NOMO-1 (cell line): ENCODE measurements around the gene MOGAT3.

Experiments
- DNase-seq, 2 experiments: peaks; one replicate each; lab custom pipeline; 2025; ENCODE audit not compliant: unreplicated experiment in 2 of 2; lab: John Stamatoyannopoulos, UW

The MOGAT3 gene

DNA sequence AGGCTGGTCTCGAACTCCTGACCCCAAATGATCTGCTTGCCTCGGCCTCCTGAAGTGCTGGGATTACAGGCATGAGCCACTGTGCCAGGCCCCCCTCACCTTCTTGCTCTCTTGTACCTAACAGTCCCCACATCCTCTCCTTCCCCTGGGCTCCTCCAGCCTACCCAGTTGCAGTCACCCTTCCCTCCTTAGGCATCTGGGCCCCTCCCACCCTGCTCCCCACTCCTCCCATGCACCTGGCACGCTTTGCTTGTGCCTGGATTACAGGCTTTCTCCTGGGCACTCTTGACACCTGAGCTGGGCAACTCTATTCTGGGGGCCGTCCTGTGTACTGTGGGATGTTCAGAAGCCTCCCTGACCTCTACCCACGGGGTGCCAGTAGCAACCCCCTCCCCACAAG, 33.8 kb upstream of the MOGAT3 start:
- no peak for DNase-seq

DNA sequence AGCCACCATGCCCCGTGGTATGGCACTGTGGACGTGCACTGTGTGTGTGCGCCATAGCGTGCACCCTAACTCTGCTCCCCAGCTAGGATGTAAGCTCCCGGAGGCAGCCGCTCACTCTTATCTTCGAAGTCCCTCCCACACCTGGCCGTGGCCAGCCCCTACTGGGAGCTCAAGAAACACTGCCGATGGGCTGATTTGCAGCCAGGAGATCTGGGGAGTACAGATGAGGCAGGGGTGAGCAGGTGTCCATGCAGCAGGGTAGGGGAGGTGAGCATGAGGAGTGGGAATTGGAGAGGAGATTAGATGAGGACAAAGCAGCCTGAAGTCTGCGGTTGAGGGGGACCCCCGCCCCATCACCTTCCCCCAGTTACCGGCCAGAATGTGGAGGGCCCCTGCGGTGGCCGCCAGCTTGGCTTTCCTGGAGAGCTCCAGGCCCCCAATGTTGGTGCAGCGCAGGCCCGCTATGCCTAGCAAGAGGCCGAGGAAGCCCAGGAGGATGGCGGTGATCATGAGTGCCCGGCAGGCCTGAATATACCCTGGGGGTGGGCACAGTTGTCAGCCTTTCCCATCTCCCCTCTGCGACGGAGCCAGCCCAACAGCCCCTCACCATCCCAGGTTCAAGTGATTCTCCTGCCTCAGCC, 33.2 kb upstream of the MOGAT3 start:
- DNase-seq: no peak

DNA sequence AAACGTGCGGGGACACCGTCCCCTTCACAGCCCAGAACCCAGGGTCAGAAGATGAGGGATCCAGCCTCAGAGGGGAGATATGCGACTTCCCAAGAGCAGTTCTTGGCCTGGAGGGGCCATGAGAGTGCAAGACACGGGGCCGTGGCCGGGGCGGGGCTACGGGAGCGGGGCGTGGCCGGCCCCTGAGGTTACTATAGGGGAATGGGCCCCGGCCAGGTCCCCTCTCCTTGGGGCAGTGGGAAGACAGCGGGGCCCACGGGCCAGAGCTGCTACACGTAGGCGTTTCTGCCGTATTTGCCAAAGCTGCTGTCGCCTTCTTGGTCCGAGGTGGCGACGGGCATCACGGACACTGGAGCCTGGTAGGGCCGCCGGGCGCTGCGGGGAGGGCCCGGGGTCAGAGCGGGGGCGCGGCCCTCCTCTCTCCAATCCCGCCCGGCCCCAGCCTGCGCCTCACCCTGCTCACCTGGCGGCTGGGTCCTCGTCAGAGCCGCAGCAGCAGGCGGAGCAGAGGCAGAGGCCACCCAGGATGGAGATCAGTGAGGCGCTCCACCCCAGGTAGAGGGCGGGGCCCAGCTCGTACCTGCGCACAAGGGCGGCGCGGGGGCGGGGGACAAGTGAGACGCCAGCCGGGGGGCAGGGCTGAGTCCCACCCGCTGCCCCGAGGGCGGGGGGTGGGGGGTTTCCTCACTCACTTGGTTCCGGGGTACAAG, 31.5 kb upstream of the MOGAT3 start:
- DNase-seq: no peak

DNA sequence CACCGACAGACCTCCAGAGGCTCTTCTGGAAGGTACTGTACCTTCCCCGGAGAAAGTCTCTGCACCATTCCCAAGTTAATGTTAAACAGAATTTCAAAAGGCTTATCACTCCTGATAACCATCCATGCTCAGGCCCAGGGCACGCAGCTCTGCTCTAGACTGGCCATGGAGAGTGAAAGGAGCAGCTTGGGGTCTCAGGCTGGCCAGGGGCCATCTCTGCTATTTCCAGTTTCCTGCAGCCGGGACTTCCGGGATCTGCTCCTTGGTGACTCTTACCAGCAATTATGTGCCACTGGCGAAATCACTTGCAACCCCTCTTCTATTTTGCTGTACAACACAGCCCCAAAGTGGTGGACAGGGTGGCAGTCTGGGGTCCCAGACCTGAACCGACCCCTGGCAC, 30.8 kb upstream of the MOGAT3 start:
- no peak for DNase-seq

DNA sequence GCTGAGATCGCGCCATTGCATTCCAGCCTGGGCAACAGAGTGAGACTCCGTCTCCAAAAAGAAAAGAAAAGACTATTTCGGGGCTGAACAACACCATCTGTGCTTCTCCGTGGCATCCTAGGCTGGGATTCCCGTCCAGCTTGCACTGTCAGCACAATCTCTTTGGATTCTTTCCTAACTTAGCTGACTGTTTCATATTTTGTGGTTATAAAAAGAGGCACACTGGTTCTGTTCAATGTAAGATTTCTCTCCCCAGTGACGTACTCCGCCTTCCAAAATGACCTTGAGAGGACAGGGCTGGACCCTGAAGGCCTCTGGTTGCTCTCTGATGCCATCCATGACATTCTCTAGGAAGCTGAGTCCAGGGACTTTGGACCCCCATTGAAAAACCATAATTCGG, 25.9 kb upstream of the MOGAT3 start:
- DNase-seq: no peak

DNA sequence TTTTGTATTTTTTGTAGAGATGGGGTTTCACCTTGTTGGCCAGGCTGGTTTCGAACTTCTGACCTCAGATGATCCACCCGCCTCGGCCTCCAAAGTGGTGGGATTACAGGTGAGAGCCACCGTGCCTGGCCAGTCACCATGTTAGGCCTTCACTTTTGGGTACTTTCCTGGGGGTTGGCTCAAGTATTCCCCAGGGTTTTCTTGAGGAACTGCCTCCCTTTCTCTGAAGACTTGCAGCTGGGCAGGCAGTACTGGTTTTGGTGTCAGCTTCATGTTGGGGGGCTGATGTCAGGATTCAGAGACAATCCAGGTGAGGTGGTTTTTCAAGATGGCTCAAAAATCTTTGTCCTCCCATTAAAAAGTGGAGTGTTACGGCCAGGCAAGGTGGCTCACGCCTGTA, 24.8 kb upstream of the MOGAT3 start:
- DNase-seq: no peak

DNA sequence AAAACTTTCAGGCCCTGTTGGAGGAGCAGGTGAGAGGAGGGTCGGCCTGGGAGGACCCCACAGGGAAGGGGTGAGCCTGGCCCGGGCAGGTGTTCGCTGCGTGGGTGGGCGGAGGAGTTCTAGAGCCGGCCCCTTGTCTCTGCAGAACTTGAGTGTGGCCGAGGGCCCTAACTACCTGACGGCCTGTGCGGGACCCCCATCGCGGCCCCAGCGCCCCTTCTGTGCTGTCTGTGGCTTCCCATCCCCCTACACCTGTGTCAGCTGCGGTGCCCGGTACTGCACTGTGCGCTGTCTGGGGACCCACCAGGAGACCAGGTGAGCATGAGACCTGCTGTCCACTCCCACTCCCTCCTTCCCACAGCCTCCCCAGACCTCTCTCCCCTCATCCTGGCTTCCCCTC, 22.7 kb upstream of the MOGAT3 start:
- DNase-seq: no peak

DNA sequence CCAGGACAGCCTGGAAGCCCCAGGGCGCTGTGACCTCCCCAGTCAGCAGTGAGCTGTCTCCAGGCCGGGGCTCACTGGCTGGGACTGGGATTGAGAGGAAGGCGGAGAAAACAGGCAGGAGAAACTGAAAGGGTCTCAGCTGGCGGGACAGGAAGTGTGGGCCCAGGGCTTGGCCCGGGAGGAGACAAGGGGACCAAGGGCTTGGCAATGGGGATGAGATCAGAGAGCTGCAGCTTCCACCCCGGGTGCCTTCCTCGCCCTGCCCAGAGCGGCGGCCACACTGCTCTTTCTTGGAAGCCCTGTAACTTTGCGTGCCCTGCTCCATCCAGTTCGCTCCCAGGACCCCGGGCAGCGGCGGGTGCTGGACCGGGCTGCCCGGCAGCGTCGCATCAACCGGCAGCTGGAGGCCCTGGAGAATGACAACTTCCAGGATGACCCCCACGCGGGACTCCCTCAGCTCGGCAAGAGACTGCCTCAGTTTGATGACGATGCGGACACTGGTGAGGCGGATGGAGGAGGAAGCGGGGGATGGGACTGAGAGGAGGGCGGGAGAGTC, 21.5 kb upstream of the MOGAT3 start:
- DNase-seq: no peak

DNA sequence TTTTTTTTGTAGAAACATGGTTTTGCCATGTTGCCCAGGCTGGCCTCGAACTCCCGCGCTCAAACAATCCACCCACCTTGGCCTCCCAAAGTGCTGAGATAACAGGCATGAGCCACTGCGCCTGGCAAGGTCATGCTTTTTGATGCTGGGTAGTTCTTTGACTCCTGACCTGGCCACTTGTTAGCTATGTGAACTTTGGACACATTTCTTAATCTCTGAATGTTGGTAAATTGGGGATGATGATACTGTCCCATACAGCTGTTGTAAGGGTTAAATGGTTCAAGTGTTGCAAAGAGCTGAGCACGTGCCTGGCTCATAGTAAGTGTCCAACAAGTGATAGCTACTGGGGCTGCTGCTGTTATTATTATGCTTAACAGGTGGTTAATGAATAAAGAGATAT, 19.5 kb upstream of the MOGAT3 start:
- no peak for DNase-seq

DNA sequence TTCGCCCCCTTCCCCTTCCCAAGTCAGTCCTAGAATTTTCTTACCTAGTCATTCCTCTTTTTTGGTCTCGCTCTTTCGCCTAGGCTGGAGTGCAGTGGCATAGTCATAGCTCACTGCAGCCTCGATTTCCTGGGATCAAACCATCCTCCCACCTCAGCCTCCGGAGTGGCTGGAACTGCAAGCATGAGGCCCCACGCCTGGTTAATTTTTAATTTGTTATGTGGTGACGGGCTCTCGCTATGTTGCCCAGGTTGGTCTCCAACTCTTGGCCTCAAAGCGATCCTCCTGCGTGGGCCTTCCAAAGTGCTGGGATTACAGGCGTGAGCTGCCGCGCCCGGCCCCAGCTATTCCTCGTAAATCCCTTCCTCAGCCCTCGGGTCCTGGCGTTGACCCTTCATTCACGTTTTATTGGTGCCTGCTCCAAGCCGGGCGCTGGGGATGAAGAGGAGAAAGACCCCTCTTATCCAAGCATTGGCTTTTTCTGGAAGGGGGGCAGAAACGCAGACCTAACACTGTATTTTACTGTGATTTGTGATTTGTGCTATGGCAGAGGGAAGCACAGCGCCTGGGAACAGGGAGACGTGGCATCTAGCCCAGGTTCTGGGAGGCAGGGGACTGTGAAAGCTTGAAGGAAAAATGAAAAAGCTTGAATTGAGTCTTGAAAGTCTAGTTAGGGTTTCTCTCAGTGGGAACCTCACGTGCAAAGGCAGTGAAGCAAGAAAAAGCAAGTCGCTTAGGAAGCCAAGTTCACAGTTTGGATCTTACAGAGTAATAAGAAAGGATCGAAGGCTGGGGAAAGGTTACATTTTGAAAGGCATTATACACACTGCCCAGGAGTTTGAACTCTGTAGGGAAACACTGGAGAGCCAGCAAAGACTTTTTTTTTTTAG, 17.6 kb upstream of the MOGAT3 start:
- no peak for DNase-seq

DNA sequence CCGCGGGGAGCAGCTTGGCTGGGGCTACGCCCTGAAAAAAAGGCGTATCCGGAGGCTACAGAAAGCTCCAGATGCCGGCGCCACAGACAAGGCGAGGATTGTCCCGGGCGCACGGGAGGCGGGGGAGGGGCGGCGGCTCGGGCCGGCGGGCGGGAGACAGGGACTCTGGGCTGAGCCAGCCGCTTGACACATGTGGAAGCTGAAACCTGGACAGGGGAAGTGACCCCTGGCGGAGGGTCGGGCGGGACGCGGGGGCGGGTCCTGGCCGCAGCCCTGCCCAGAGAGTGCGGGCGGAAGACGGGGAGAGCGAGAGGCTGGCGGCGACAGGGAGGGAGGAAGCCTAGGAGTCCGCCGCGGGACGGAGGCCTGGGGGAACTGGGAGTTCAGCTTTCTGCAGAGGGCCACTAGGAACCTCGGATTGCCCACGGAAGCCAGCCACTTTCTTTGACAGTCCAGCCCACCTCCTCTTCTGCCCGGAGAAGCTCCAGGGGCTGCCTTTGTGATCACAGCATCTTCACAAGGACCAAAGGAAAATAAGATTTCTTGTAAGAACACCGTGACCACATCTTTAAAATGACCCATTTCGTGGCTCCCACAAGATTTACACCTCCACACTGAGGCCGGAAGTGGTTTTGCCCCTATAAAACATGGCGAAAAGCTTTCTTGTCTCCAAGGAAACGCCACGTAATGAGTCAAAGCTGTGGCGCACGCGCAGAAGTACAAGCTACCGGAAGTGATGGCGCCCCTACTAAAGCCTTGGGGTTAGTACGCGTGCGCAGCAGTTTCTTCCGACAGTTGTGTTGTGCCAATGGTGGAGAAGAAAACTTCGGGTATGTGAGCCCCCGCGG, 16.8 kb upstream of the MOGAT3 start, which contains the start of the genes PLOD3 and ZNHIT1:
Gene PLOD3, minus strand, starts transcription at position 194 of the 848 bp plus-strand sequence. CDS start 307 bp downstream, outside the sequence.
Gene ZNHIT1, plus strand, starts transcription at position 778 of the 848 bp plus-strand sequence. Its CDS starts 31 bp downstream, at position 809.
- DNase-seq: peak; percentile 95 to 100

DNA sequence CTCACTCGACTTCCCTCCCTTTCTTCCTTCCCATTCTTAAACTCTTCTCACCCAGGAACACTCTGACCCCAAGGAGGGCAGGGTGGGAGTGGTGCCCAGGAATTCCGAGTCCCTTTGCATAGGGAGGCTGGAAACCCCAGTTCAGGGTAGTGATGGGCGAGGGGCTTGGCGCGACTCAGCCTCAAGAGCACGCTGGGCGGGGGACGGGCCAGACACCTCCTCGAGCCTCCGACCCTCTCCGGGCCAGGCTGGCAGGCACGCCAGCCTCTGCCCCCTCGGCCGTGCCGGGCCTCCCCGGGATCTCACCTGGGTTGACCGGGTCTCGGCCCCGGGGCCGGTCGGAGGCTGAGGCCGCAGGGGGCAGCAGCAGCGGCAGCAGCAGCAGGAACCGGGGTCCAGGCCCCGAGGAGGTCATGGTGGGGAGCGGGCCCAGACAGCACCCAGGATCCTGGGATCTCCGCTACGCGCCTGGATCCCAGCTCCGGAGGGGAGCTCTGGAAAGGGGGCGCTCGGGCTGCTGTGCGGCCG, 16.1 kb upstream of the MOGAT3 start:
- DNase-seq: no peak

DNA sequence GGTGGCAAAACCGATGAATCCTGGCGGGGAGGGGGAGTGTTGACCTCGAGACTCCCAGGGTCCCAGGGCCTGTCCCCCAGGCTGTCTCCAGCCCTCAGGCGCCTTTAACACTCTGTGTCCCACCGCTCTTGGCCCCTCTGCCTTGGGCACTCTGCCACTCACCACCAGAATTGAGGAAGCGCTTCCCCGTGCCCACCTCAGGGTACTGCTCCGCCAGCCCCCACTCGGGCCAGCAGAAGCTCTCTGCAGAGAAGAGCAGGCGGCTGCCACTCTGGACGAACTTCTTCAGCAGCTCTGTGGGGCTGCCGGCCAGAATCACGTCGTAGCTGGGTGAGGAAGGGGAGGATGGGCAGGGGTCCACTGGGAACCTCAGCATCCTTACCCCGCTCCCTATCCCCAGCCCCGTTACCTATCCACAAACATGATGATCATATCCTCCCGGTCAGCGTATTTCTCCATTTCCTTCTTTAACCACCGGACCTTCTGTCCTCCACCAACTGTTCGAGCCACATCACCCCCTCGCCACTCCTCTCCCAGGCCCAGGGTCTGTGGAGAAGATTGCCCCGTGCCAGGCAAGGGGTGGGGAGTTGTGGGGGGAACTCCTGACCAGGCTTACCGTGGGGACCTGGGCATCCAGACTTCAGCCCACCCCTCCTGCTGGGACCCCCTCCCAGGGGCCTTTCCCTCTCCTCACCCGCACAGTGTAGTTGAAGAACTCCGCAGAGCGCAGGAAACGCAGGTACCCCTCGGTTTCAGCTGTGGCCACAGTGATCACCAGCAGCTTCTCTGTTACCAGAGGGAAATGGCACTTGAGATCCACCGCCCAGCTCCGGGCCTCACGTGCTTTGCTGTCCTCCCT, 15.4 kb upstream of the MOGAT3 start:
- DNase-seq: peak; percentile 25 to 44

DNA sequence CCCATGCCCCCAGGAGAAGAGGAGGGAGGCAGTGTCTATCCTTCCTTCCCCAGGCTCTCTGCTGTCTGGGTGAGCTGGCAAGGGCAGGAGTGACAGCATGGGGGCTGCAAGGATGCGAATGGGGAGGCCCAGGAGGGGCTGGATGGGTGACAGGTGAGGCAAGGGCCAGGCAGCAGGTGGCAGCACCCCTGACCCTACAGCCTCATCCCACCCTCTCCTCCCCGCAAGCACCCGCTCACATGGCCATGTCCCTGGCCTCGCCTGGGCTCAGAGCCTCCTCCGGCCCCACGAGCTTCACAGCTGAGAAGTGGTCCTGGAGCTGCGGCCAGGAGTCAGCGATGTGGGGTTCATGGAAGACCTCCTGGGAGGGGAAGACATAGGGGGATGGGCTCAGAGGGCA, 11.2 kb upstream of the MOGAT3 start:
- no peak for DNase-seq

DNA sequence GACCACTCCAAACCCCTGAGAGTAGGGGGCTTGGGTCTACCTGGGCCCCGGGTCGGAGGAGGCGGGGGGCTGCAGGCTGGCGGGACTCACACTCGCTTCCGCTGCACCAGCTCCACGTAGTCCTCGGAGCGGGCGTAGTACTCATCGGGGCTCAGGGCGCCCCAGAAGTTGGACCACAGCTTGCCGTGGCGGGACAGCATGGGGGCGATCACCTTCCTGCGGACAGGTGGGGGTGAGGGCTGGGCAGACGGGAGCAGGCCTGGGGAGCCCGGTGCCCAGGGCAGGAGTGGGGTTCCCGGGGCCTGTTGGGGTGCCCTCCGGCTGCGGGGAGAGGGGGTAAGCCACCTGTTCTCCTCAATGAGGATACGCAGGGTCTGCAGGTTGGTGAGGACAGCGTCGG, 10.7 kb upstream of the MOGAT3 start:
- no peak for DNase-seq

DNA sequence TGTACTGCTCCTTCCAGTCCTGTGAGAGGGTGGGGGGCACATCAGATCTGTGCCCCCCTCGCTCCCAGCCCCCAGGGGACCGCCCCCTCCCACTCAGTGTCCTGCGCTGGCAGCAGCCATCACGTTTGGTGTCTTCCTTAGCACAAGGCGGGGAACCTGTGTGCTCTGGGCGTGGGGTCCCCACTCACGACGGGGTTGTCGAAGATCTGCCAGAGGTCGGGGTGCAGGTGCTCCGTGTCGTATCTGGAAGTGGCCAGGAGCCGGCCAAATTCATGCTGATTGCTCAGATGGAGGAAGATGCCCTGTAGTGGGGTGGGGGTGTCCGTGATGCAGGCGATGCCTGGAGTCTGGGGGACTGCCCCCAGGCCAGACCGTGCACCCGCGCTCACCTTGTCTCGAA, 9.3 kb upstream of the MOGAT3 start:
- no peak for DNase-seq

DNA sequence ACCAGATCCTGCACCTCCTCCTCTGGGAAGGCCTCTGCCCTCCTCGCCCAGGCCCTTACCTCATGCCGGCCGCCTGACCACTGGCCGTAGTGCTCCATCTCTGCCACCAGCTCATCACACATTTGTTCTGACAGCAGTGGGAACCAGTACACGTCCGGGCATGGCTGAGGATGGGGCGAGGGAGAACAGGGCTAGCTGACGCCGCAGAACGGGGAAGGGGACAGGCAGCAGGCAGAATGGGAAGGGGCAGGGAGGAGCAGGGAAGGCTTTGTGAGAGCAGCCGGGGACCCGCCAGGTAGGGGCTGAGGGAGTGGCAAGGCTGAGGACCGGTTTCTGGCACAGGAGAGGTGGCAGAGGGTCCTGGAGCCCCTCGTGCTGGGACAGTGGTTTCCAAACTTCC, 8.0 kb upstream of the MOGAT3 start:
- no peak for DNase-seq

DNA sequence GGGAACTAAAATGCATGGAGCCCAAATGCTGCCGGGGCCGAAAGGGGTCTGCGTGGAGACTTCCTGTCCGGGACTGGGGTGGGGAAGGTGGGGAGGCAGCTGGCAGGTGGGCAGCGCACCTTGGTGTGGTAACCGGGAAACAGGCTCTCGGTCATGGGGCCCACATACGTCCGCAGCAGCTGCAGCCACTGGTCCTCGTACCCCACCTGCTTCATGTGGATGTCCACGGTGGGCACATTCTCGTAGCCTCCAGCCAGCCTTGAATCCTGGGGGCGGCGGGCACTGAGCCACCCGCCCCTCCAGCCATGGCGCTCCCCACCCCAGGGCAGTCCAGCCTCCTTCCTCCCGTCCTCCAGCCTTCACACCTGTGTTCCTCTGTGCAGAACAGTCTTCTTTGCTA, 6.6 kb upstream of the MOGAT3 start:
- DNase-seq: no peak

DNA sequence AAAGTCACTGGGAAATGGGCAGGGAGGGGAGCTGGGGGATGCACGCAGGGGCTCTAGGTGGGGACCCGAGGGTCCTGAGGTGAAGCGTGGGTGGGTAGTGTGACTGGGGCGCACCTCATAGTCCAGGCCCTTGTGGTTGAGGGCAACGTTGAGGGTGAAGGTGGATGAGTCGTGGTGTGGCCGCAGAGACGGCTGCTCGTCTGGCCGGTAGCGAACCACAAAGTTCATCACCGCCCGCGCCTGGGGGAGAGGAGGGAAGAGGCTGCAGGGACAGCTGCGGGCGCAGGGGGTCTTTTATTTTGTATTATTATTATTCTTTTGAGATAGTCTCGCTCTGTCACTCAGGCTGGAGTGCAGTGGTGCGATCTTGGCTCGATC, 5.8 kb upstream of the MOGAT3 start:
- DNase-seq: no peak
